ENCODE measurements around the gene TSTD2.

DNA sequence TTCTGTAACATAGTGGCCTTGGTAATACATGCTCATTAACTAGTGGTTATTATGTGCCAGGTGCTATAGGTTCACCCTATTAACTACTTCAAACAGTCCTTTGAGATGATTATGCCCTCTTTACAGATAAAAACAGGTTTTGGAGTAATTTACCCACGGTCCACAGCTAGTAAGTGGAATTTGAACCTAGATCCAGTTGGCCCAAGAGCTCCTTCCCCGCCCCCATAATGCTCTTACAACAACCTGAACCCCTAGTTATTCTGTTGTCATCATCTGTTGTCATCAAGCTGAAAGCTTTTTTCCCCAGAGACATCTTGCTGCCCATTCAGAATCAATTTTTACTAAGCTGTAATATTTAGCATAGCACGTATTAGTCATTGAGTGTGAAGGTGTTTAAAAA lies 40.8 kb upstream of the TSTD2 start:
- TF ChIP-seq, protein P1, sequence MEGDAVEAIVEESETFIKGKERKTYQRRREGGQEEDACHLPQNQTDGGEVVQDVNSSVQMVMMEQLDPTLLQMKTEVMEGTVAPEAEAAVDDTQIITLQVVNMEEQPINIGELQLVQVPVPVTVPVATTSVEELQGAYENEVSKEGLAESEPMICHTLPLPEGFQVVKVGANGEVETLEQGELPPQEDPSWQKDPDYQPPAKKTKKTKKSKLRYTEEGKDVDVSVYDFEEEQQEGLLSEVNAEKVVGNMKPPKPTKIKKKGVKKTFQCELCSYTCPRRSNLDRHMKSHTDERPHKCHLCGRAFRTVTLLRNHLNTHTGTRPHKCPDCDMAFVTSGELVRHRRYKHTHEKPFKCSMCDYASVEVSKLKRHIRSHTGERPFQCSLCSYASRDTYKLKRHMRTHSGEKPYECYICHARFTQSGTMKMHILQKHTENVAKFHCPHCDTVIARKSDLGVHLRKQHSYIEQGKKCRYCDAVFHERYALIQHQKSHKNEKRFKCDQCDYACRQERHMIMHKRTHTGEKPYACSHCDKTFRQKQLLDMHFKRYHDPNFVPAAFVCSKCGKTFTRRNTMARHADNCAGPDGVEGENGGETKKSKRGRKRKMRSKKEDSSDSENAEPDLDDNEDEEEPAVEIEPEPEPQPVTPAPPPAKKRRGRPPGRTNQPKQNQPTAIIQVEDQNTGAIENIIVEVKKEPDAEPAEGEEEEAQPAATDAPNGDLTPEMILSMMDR (IDR thresholded peaks at IDR 0.05; ENCODE audit: low read length): no peak
- no peak for TF ChIP-seq EZH2phosphoT487 (IDR thresholded peaks at IDR 0.05; ENCODE audit: low read length)

All from MM.1S (cell line).